Mucosa of rectum (tissue), 2 donors: ENCODE measurements around the gene LILRB2.
"Not testable (repeated sequence)": the region's sequence is repeated elsewhere in the genome, so short reads cannot be mapped to it uniquely, and the experiment has no call there.

Source experiments
- H3K27ac ChIP-seq, 2 donors: one replicate each; pipeline ENCODE4 v1.7.0; 2013; ENCODE audit warnings: inconsistent platforms in 2 of 2, low read depth in 2 of 2, low read length in 2 of 2
- H3K27me3 ChIP-seq, 2 donors: one replicate each; pipeline ENCODE4 v1.7.0; 2013; ENCODE audit warnings: low read length in 2 of 2; ENCODE audit not compliant: control insufficient read depth in 2 of 2, insufficient read depth in 2 of 2
- H3K36me3 ChIP-seq, 2 donors: one replicate each; pipeline ENCODE4 v1.7.0; 2013; ENCODE audit warnings: low read length in 2 of 2; ENCODE audit not compliant: control insufficient read depth in 2 of 2, insufficient read depth in 2 of 2
- H3K4me1 ChIP-seq, 2 donors: one replicate each; pipeline ENCODE4 v1.7.0; 2013; ENCODE audit warnings: low read length in 2 of 2, mild to moderate bottlenecking in 1 of 2; ENCODE audit not compliant: control insufficient read depth in 2 of 2, insufficient read depth in 2 of 2
- H3K4me3 ChIP-seq, 2 donors: one replicate each; pipeline ENCODE4 v1.7.0; 2013; ENCODE audit warnings: low read length in 2 of 2
- H3K9ac ChIP-seq, 2 donors: one replicate each; pipeline ENCODE4 v1.7.0; 2013; ENCODE audit warnings: low read length in 2 of 2, low read depth in 1 of 2, mild to moderate bottlenecking in 1 of 2
- H3K9me3 ChIP-seq, 2 donors: one replicate each; pipeline ENCODE4 v1.7.0; 2013; ENCODE audit warnings: low read length in 2 of 2; ENCODE audit not compliant: control insufficient read depth in 2 of 2
- donor health status: healthy.
- donor health status: Normal muscosa, but diverticular disease.

Gene LILRB2

DNA sequence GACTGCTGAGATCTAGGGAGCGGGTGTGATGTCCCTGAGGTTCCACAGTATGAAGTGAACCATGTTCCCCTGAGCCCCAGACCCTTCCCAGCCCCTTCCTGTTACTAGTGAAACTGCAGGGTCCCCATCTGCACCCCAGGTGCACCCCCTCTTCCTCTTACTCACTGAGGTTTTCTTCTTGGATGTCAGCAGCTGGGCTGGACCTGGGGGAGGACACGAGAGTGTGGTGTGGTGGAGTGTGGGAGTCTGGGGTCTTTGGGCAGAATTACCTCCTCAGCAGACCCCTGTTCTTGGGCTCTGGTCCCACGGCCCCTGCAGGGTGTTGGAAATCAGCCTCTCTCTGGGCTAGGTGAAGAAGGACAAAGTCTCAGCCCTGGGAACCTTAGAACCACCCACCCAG is 35.0 kb downstream of the LILRB2 start:
- Histone ChIP-seq H3K9me3 (no peaks in the 10 kb centered on the region), H3K27ac (no peak overlapping the region)

DNA sequence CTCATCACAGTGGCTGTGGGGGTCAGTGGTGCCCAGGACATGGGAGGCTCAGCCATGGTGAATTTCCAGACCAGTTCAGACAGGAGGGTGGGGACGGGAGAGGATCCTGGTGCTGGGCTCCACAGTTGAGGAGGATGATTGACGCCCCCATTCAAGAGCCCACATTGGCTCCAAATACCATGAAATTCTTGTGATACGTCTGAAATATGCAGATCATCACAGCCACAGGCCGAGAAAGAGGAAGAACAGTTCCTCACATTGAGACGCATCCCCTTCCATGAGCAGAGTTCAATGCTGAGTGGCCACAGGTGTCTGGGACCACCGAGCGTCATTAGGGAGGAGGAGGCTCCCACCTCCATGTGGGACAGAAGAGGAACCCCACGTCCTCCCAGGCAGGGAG is 37.1 kb downstream of the LILRB2 start:
- H3K9me3 ChIP-seq, H3K9ac ChIP-seq, H3K4me3 ChIP-seq, H3K27me3 ChIP-seq, H3K4me1 ChIP-seq, H3K36me3 ChIP-seq, H3K27ac ChIP-seq: not testable (repeated sequence)

More for the DNA sequence above, 35.0 kb downstream of the LILRB2 start:
- no peak overlapping the region for H3K9ac ChIP-seq
- no peaks in the 10 kb centered on the region for H3K4me1 ChIP-seq
- no peak overlapping the region for H3K4me3 ChIP-seq
- peaks cover 0 to 3% of the 10 kb centered on the region in 2 donors for H3K27me3 ChIP-seq
- H3K36me3 ChIP-seq, result no peaks in the 10 kb centered on the region

GRCh38 chr19:54242646-54243045 is 38.3 kb downstream of the LILRB2 start, which contains the start of gene LILRA6:
TSS of gene LILRA6 (minus strand) at chr19:54242790.
- H3K27me3 ChIP-seq, H3K9me3 ChIP-seq, H3K27ac ChIP-seq, H3K4me3 ChIP-seq, H3K9ac ChIP-seq, H3K4me1 ChIP-seq, H3K36me3 ChIP-seq: not testable (repeated sequence)

DNA sequence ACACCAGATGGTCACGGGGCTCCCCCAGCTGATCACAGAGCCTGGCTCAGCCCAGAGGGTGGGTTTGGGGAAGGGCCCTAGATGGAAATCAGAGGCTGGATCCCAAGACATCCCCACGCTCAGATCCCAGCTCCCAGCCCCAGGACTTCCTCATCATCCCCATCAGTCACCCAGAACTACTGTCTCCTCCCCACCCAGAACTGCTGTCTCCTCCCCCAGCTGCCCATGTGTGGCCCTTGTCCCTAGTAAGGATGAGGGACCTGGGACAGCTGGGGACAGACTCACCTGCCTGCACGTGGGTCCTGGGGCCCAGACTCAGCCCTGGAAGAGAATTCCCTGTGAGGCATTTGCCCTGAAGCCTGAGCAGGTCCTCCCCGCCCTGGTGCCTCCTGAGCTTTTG is 38.7 kb downstream of the LILRB2 start:
- H3K9me3 ChIP-seq, H3K4me1 ChIP-seq, H3K9ac ChIP-seq, H3K4me3 ChIP-seq, H3K27ac ChIP-seq, H3K36me3 ChIP-seq, H3K27me3 ChIP-seq: not testable (repeated sequence)

DNA sequence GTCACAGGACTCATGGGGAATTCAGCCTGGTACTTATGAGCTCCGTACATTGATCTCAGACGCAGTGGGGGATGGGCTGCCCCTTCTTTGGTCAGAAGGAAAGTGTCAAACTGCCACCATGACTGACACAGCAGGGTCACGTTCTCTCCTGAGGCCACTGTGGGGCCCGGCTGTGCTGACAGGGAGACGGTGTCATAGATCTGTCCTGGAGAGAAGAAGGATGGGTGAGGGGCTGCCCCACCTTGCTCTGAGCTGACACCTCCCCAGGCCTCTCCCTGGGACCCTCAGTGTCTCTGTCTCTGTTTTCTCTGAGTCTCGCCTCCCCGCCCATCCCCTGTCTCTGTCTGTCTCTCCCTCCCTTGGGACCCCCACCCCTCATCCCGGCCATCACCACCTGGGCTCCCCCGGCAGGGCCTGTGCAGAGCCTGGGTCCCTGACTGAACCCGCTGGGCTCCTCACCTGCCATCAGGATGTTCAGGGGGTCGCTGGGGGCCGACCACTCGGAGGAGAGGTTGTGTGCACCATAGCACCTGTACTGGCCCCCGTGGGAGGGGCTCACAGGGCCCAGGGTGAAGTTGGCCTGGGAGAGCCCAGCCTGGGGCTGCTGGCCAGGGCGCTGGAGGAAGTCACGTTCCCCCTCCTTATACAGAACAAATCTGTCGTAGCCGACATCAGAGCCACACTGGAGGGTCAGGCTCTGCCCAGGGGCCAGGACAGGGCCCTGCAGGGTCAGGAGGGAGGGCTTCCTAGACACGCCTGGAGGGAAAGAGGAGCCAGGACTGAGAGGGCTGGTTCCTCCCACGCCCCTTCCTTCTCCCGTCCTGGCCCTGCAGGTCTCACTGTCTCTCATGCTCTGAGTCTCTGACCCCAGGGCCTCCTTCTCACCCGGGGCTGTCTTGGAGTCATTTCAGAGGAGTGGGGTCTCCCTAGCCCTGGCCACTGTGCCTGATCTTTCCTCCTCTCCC is 40.3 kb downstream of the LILRB2 start:
- H3K9me3 ChIP-seq, H3K4me1 ChIP-seq, H3K27me3 ChIP-seq, H3K9ac ChIP-seq, H3K27ac ChIP-seq, H3K4me3 ChIP-seq, H3K36me3 ChIP-seq: not testable (repeated sequence)

DNA sequence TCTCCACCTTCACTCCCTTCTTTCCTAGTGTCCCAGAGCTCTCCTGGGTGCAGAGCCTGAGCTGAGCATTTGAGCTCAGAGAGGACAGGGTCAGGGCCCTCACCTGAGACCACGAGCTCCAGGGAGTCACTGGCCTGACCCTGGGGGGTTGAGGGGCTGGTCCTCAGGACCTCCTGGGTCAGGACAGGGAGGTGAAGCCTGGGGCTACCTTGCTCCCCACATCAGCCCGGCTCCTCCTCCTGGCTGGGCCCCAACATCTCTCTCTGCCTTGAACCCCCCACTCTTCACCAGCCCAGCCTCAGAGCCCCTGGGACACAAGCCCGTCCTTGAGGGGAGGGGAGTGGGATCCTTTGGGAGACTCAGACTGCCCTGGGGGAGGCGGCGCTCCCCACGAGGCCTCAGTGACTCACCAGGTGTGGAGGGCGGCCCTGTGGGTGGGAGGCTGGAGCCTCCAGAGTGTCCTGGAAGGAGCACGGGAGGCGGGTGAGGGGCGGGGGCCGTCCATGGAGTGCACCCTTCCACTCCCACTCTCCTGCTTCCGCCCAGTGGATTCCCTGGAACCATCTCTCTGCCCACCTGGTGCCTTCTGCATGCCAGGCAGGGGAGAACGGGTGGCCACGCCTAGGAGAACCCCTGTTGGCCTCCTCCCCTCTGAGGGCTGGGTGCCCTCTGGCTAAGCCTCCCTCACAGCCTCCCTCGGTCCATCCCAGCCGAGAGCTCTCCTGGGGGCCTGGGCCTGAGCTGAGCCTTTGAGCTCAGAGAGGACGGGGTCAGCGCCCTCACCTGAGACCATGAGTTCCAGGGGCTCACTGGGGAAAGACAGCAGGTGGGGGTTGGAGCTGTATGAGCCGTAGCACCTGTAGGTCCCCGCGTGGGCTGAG is 41.2 kb downstream of the LILRB2 start:
- H3K27me3 ChIP-seq, H3K9ac ChIP-seq, H3K36me3 ChIP-seq, H3K27ac ChIP-seq, H3K9me3 ChIP-seq, H3K4me1 ChIP-seq, H3K4me3 ChIP-seq: not testable (repeated sequence)

DNA sequence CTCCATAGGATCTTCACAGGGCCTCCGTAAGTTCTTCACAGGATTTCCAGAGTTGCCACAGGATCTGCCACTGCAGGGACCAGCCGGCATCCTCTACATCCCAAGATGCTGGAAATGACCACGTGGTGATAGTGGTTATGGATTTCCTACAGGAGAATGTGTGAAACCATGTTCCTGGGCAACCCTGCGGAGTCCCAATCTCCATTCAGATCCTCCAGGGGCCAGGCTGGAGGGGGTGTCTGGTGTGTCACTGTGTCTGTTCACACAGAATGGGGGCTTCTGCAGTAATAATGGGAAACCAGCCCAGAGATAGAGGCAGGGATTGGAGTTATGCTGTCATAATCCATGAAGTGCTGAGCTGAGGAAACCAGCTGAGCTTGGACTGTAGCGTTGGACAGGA is 47.0 kb downstream of the LILRB2 start:
- H3K36me3 ChIP-seq, result no peaks in the 10 kb centered on the region
- H3K9me3 ChIP-seq, result no peaks in the 10 kb centered on the region
- no peak overlapping the region for H3K27ac ChIP-seq
- peaks cover 0 to 2% of the 10 kb centered on the region in 2 donors for H3K27me3 ChIP-seq
- H3K4me3 ChIP-seq, result no peak overlapping the region
- no peaks in the 10 kb centered on the region for H3K4me1 ChIP-seq
- no peak overlapping the region for H3K9ac ChIP-seq

DNA sequence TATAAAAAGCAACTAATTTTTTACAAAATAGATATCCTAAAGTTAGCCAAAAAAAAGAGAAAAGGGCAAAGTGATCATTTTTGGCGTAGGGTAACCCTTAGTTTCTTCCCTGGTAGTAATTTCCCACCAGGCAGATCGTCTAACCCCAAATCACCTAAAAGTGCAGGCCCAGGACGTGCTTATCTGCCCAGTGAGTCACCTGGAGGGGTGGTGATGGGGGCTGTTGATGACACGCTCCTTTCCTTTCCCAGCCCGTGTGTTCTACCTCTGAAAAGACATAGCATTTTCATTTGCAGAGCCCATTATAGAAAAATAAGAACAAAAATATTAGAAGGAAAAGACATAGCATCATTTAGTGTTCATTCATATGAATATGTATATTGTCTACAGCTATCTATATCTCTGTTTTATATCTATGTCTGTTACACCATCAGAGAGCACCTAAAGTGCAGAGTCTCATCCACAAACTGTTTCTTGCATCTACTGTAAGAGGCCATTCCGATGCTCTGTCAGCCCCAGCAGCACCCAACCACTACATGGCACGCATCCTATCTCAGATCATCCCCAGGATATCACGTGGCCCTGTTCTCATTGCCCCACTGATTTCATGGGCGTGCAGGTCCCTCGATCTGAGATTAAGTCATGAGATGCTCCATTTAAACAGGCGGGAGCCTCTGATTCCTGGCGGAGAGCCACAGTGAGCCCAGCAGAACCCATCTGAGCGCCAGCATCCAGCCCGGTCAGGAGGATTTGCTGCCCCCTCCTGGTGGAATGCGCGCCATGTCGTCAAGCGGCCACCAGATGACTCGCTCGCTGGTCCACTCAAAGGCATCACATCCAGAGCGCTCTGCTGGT is 49.6 kb downstream of the LILRB2 start:
- Histone ChIP-seq H3K27me3 (peaks cover 0 to 2% of the 10 kb centered on the region in 2 donors), H3K36me3 (no peaks in the 10 kb centered on the region), H3K9me3 (no peaks in the 10 kb centered on the region), H3K9ac (no peak overlapping the region), H3K4me3 (no peak overlapping the region), H3K4me1 (no peaks in the 10 kb centered on the region), H3K27ac (no peak overlapping the region)

DNA sequence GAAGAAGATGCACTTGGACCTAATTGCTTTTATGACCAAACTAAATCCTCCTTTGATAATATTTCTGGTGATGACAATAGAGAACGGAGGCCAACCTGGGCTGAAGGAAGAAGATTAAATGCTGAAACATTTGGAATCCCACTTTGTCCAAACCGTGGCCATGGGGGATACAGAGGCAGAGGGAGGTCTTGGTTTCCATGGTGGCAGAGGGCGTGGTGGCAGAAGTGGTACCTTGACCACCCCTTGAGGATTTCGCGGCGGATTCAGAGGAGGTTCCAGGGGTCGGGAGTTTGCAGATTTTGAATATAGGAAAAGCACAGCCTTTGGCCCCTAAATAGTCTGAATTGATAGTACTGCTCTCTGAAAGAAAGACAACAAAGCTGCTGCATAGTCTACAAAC is 50.9 kb downstream of the LILRB2 start:
- H3K27ac ChIP-seq, result no peak overlapping the region
- no peaks in the 10 kb centered on the region for H3K36me3 ChIP-seq
- peaks cover 0 to 2% of the 10 kb centered on the region in 2 donors for H3K27me3 ChIP-seq
- no peak overlapping the region for H3K9ac ChIP-seq
- H3K4me3 ChIP-seq, result no peak overlapping the region
- H3K9me3 ChIP-seq, result no peaks in the 10 kb centered on the region
- no peaks in the 10 kb centered on the region for H3K4me1 ChIP-seq
